NCI-H146 treated with DMSO at 0.1 percent for 48 hours (cell line): ENCODE results near the gene EPS8L1.
"Not testable (repeated sequence)": the region's sequence is repeated elsewhere in the genome, so short reads cannot be mapped to it uniquely, and the experiment has no call there.

Experiments used
- DNase-seq: peaks from one replicate; lab custom pipeline; 2025; ENCODE audit not compliant: unreplicated experiment; lab: John Stamatoyannopoulos, UW

EPS8L1 gene

DNA sequence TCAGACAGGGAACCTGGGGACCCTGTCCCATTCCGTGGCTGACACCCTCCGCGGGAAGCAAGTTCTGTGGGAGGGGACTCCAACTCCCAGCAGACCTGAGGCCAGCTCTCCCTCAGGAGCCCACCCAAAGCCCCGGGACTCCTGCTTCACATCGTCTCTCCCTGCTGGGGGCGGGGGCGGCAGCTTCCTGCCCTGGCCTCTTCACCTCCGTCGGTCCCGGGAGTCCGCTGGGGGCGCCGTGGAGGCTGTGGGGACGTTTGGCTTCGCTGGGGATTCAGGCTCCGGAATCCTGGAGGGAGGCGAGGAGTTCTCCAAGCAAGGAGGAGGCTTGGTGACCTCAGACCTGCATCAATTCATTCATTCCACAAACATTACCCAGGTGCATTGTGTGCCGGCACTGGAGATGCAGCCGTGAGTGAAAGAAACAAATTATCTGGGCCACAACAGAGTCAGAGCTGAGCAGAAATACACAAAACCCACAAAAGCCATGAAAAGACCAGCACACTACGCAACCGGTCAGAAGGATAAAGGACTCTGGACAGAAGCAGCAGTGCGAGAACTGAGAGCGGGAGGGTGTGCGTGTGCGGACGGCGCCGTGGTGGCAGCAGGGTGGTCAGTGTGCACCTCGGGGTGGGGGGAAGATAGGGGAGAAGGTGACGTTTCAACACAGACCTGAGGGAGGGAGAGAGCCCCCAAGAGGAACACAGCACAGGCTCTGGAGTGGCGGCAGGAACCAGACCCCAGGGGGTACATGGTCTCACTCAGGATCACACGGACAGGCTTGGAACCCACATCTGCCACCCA is 19.0 kb downstream of the EPS8L1 start:
- no peak for DNase-seq

DNA sequence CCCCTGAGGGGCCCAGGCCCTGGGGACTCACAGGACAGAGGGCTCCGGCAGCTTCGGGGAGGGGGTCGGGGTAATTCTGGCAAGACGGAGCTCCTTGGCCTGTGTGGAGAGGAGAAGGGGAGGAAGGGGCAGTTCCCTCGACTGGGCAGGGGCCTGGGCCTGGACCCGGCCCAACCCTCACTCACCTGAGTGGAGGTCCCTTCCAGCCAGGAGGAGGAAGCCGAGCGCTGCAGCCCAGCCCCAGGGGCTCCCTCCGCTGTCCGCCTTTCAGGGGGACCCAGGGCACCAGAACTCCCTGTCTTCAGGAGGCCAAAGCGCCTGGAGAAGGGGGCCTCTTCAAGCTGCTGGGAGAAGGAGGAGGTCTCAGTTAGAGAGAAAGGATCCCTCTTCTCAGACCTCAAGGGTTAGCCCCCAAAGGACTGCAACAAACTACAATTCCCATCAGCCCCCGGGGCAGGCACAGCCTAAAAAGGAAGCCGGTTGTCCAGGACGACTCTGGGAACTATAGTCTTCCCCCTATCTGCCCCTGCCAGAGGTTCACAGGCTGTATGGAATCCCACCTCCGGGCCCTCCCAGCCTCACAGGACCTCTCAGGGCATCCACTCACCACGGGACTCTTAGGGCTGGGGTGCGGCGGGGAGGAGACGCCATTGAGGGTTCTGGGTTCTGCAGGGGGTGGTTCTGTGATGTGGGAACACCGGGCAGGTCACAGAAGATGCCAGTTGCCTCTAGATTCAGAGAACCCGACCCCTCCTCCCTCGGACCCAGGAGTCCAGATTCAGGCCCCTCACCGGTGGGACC is 19.8 kb downstream of the EPS8L1 start:
- DNase-seq, result no peak

DNA sequence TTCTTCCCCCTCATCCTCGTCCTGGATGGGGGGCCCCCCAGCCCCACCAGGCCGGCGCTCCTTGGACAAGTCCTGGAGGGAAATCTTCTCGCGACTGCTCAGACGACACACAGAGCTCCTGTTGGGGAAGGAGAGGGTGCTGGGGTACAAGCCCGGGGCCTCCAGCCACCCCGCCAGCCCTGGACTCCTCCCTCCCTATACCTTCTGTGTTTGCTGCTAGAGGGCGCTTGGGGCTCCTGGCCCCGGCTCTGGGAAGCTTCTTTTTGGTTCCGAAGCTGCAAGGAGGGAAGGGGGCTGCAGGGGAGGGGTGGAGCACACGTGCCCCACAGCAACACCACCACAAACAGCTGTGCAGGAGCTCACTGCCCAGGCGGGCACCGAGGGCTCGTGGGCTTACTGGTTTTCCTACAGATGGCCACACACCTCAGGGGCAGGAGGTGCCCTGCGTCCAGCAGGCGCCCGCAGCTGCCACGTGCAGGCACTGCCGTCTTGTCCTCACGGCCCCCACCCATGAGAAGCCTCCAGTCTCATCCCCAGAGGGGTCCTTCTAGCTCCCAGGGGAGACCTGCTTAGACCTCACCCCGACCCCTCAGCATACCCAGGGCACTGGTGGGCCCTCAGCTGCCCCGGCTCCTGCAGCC is 20.5 kb downstream of the EPS8L1 start:
- no peak for DNase-seq

DNA sequence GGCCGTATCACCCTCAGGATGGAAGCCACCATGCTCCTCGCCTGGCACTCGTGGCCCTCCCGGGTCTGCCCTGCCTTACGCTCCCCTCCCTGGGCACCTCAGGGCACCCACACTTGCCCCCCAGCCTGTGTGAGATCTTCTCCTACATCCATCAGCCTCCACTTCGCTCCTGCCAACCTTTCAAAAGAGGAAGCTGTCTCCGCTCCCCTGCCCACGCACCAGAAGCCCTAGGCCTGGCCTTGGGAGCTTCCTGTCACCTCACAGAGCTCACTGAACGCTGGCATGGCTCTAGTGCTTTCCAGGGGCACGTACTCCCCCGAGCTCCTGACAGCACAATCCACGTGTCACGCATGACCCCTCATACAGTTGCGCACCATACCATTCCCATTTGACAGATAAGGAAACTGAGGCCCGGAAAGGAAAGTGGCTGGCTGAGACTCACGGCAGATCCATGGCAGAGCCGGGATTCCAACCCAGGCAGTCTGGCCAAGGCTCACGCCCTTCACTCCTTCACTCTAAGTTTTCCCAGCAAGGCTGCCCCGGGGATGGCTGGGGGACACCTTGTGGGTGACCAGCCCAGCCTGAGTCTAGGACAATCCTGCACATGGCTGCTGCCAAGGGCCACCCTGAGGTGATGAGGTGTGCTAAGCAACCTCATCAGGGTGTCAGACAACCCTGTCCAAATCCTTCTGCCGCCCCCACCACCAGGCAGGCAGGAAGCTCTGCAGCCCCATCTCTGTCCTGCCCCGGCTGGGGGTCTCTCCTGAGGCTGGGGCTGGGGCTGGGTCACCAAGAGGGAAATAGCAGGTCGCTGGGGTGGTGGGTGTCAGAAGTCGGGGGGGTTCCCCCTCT is 22.4 kb downstream of the EPS8L1 start:
- no peak for DNase-seq

DNA sequence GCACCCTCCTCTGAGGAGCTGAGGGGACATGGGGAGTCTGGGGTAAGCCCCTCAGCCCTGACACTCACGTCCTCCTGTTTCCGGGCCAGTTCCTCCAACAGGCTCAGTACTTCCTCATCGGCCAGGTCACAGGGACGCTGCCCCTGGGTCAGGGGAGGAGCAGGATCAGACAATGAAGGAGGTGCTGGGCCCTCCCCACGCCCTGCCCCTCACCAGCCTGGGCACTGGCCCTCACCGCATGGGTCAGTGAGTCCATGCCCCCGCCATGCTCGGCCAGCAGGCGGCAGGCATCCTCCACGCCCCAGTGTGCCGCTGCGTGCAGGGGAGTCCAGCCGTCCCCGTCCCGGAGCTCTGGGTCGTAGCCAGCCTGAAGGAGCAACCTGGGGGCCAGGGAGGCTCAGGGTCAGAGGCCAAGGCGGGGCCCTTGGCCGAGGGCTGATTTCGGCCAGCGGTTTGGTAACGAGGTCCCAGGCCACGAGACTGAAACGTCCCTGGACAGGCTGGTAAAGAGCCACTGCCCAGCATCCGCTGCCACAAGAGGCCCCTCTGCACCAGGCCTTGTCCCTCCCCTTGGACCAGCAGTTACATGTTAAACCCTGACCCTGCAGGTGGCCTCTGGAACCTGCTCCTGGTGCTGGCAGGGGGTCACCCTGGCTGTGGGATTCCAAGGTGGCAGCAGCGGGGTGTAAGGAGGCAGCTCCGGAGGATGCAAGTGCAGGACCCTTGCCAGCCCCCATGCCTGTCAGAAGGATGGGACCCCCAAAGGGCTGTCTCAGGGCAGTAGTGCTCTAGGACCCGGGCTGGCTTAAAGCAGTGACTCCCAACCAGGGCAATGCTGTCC is 23.3 kb downstream of the EPS8L1 start:
- no peak for DNase-seq

DNA sequence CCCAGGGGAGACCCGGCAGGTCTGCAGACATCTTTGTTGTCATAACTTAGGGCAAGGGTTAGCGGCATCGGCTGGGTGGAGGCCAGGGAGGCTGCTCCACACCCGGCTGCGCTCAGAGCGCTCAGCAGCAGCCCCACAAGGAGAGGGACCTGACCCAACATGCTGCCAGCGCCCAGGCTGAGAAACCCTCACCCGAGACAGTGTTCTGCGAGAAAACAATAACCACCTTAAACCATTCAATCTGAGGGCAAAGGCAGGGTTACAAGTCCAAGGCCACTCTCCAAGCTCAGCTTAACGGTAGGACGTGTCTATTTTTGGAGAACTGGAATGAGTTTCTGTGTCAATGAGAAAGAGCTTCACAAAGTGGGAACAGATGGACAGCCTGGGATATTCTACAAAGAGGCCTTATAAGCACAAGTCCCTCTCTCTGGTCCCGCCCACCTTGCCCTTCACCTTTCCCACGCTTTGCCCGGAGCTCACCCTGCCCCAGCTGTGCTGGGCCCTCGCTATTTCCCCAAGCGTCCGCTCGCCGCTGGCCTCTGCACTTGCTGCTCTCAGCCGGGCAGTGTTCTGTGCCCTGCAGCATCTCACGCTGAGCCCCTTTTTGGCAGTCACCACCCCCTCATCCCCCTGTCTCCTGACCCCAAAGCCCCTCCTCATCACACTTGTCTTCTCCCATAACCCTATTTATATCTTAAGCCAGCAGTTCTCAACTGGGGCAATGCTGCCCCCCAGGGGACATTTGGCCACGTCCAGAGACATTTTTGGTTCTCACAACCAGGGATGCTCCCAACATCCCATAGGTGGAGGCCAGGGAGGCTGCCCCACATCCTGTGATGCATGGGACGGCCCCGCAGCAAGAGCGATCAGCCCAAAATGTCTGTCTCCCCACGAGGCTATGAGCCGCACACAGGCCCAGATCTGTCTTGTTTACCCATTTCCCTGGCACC is 24.2 kb downstream of the EPS8L1 start:
- no peak for DNase-seq

DNA sequence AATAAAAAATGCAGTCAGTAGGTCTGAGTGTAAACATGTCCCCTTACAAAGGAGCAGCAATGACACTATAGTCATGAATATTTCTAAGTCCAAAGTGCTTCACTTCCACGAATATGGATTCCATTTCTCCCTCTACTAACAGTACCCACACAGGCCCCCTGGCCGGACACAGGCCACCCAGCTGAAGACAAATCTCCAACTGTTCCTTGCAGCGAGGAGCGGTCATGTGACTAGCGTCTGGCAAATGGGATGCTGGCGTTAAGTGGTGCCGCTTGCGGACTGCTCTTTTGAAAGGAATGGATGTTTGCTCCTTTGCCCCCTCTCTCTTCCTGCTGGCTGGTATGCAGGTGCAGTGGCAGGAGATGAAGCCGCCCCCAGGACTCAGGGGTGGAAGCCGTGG is 25.6 kb downstream of the EPS8L1 start:
- no peak for DNase-seq

DNA sequence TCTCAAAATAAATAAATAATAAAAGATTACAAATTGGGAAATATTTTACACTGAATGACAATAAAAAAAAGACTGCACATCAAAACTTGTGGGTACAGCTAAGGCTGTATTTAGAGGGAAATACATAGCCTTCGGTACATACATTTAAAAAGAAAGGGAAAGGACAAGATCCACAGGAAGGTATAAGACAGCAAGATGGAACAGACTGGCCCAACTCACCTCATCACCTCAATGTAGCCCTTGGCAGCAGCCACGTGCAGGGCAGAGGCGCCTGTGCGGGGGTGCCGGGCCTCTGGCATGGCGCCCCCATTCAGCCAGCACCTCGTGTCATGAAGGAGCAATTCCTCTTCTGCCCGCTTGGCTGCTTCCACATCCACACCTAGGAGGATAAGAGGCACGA is 27.5 kb downstream of the EPS8L1 start:
- no peak for DNase-seq

DNA sequence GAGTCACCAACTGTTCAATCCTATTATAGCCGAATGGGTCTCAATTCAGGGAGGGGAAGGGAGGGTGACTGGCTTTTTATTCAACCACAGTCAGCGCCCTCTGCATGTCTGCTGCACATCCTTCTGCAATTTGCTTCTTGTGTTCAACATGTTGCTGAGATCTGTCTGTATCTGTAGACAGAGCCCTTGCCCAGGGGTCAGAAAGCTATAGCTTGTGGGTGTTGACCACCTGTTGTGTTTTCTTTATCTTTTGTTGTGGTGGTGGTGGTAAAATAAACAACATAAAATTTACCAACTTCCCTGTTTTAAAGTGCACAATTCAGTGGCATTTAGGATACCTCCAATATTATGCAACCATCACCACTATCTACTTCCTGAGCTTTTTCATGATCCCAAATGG is 29.6 kb downstream of the EPS8L1 start:
- no peak for DNase-seq

DNA sequence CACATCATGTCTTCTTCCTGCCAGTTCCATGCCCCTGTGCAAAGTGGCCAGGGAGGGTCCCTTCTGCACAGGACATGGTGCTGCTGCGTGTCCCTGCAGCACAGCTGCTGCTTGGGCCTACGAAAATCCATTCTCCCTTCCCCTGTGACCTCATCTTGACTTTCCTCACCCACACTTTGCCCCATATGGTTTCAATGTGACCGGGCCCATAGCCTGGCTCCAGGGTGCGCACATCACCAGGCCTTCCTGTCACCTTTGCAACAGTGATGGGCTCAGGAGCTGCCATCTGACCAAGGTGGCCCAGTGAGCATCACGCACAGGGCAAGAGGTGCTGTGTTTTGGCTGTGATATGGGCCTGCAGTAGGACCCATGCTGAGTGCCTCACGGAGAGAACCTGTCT is 30.9 kb downstream of the EPS8L1 start:
- DNase-seq, result no peak

DNA sequence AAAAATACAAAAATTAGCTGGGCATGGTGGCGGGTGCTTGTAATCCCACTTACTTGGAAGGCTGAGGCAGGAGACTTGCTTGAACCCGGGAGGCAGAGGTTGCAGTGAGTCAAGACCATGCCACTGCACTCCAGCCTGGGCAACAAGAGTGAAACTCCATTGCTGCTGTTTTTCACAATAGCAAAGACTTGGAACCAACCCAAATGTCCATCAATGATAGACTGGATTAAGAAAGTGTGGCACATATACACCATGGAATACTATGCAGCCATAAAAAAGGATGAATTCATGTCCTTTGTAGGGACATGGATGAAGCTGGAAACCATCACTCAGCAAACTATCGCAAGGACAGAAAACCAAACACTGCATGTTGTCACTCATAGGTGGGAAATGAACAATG is 31.6 kb downstream of the EPS8L1 start:
- DNase-seq, result not testable (repeated sequence)

DNA sequence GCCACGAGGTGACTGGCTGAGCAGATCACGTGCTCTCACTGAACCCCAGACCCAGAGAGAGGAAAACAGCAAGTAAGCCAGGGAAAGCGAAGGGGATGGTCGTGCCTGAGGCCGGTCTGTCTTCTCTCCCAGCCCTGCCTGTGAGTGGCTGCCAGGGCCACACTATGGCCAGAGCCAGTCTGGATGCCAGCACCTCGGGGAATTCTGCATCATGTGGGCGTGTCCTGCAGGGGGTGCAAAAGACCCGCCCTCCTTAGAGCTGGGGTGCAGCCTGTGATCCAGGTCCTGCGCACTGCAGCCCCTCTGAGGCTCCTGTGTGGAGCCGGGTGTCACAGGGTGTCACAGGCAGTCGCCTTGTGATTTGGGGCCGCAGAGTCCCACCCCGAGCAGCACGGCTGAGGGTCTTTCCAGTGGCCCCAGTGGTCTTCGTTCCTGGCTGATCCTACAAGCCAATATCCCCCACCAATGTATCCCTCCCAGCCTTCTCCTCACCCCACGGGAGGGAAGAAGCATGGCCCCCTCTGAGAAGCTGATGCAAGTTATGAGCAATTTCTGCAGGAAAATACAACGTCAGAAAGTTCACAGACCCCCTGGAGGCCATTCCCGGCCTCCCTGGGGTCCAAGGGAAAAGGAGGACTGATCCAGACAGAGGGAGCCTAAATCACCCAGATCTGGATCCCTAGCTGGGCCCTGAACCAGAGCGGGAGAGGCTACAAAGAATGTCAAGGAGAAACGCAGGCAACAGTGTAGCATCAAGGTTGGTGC is 34.0 kb downstream of the EPS8L1 start:
- no peak for DNase-seq

DNA sequence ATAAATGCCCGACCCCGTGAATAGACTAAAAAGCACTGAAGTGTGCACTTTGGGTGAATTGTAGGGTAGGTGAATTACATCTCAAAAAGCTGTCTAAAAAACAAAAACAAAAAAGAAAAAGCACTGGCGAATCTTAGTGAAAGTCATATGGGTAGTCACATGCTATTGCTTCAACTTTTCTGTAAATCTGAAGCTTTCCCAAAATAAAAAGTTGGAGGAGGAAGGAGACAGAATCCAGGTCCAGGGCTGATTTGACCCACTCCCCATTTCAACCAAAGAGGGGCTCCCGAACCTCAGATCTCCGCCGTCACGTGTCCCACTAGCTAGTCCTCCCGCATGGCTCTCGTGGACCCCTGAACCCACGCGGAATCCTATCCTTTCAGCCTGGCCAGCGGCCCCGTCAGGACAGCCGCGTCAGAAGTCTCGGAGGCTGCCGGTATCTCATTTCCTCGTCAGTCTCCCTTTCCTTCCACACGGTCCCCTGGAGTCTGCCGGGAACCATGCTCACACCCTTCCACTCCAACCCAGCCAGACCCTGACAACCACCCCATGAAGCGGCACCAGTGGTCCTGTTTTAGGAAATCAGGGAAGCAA is 35.7 kb downstream of the EPS8L1 start:
- no peak for DNase-seq

DNA sequence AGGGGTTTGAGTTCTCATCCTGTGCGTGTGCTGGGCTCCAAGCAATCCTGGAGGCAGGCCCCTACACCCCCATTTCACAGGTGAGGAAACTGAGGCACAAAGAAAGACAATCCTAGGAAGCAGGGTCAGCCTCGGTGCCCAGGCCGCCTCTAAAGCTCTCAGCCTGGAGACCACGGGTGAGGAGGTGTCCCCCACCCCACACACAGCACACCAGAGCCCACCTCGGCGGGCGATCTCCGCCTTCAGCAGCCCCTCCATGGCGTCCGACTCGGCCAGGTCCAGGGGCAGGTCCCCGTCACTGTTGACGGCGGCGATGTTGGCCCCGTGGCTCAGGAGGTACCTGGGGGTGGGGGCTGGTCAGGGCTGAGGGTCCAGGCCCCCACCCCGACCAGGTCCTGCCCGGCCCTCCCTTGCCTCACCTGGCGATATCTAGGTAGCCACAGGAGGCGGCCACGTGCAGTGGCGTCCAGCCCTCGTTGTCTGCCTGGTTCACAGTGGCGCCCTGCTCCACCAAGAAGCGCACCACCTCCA is 36.6 kb downstream of the EPS8L1 start:
- DNase-seq, result no peak

DNA sequence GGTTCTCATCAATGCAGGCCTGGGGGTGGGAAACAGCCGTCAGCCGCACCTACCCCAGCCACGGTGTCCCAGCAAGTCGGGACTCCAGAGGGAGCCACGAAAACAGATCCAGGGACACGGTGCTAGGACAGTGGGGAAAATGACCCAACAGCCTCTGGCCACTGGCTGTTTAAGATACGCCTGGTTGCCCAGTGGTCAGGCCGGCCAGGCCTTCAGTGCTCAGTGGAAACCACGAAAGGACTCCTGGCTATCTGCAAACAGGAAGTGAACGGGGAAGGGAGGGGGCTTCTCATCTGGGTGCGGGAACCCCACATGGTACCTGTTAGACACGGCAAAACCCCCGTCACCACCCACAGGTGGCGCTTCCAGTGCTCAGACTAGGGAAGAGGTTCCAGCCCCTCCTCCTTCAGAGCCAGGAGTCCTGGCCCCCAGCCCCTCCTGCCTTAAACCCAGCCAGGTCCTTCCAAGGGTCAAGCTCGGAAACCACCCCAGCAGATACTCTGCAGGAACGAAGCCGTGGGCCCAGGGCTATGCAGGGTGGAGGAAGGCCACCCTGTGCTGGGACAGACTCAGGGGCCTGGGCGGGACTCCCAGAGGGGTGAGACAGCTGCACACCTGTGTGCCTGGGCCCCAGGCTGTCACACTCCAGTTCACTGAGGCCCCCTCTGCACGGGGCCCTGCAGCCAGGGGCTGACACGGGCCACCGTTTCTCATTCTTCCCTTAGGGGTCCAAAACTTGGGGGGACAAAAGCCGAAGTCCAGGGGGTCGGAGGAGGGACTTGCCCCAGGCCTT is 37.3 kb downstream of the EPS8L1 start:
- no peak for DNase-seq

DNA sequence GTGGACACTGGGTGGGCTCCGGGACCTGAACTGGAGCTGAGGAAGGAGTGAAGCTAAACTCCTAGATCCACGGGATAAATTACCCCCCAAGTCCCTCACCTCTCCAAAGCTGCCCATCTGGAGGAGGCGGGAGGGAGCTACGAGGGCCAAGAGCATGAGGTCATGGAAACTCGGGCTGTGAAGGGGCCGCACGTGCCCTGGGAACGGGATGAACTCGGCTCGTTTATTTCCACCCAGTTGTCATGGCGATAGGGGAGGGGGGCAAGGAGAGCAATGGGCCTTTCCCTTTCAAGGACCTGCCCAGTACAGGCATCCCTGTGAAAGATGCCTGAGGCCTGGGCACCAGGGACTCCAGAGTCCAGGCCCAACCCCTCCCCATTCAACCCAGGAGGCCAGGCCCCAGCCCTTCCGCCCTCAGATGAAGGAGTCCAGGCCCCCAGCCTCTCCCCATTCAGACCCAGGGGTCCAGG is 37.9 kb downstream of the EPS8L1 start:
- DNase-seq, result no peak
